Duodenal mucosa (tissue), 2 donors: ENCODE results near the gene AGR2.
A peak's percentile ranks its signal among the peaks of the same experiment; 100 is the strongest.

Source experiments
- H3K27ac ChIP-seq: one replicate; pipeline ENCODE4 v1.7.0; 2013; ENCODE audit warnings: low read depth, low read length
- H3K27me3 ChIP-seq, 2 donors: one replicate each; pipeline ENCODE4 v1.7.0; 2013; ENCODE audit warnings: low read length in 2 of 2, control low read depth in 1 of 2; ENCODE audit not compliant: insufficient read depth in 2 of 2, control insufficient read depth in 1 of 2
- H3K36me3 ChIP-seq, 2 donors: one replicate each; pipeline ENCODE4 v1.7.0; 2013; ENCODE audit warnings: low read length in 2 of 2, control low read depth in 1 of 2; ENCODE audit not compliant: insufficient read depth in 2 of 2, control insufficient read depth in 1 of 2
- H3K4me1 ChIP-seq, 2 donors: one replicate each; pipeline ENCODE4 v1.7.0; 2013; ENCODE audit warnings: low read length in 2 of 2, control low read depth in 1 of 2; ENCODE audit not compliant: insufficient read depth in 2 of 2, control insufficient read depth in 1 of 2
- H3K4me3 ChIP-seq, 2 donors: one replicate each; pipeline ENCODE4 v1.7.0; 2013; ENCODE audit warnings: low read length in 2 of 2, low read depth in 1 of 2
- H3K9ac ChIP-seq, 2 donors: one replicate each; pipeline ENCODE4 v1.7.0; 2013; ENCODE audit warnings: low read length in 2 of 2, low read depth in 1 of 2
- H3K9me3 ChIP-seq, 2 donors: one replicate each; pipeline ENCODE4 v1.7.0; 2013; ENCODE audit warnings: low read length in 2 of 2, control low read depth in 1 of 2; ENCODE audit not compliant: control insufficient read depth in 1 of 2

Gene AGR2

GRCh38 chr7:16764942-16765341 is 39.9 kb downstream of the AGR2 start:
- Histone ChIP-seq H3K4me1 (peaks cover 6 to 15% of the 10 kb centered on the region in 2 donors), H3K9ac (no peak overlapping the region), H3K27me3 (no peaks in the 10 kb centered on the region), H3K4me3 (no peak overlapping the region), H3K9me3 (no peaks in the 10 kb centered on the region), H3K36me3 (no peaks in the 10 kb centered on the region), H3K27ac (no peak overlapping the region)

- H3K27me3 ChIP-seq = no peaks in the 10 kb centered on the region
- peaks cover 6 to 15% of the 10 kb centered on the region in 2 donors for H3K4me1 ChIP-seq
- H3K9ac ChIP-seq = no peak overlapping the region
- H3K36me3 ChIP-seq = no peaks in the 10 kb centered on the region
- no peak overlapping the region for H3K4me3 ChIP-seq
- no peaks in the 10 kb centered on the region for H3K9me3 ChIP-seq
- no peak overlapping the region for H3K27ac ChIP-seq
Observed at GRCh38 chr7:16762177-16762576, 42.6 kb downstream of the AGR2 start.

- Histone ChIP-seq H3K9ac (no peak overlapping the region), H3K4me3 (no peak overlapping the region), H3K36me3 (no peaks in the 10 kb centered on the region), H3K27ac (no peak overlapping the region), H3K27me3 (no peaks in the 10 kb centered on the region), H3K4me1 (peaks cover 6 to 26% of the 10 kb centered on the region in 2 donors), H3K9me3 (no peaks in the 10 kb centered on the region)
Observed at GRCh38 chr7:16759840-16760239, 45.0 kb downstream of the AGR2 start.

- Histone ChIP-seq H3K27me3 (no peaks in the 10 kb centered on the region), H3K36me3 (no peaks in the 10 kb centered on the region), H3K4me3 (no peak overlapping the region), H3K9me3 (no peaks in the 10 kb centered on the region), H3K9ac (no peak overlapping the region), H3K4me1 (peaks cover 6 to 30% of the 10 kb centered on the region in 2 donors), H3K27ac (no peak overlapping the region)
Observed at GRCh38 chr7:16758631-16759611, 45.9 kb downstream of the AGR2 start.

GRCh38 chr7:16758036-16758435 is 46.8 kb downstream of the AGR2 start:
- Histone ChIP-seq H3K27ac (no peak overlapping the region), H3K36me3 (no peaks in the 10 kb centered on the region), H3K9ac (no peak overlapping the region), H3K4me3 (no peak overlapping the region), H3K27me3 (no peaks in the 10 kb centered on the region), H3K9me3 (no peaks in the 10 kb centered on the region), H3K4me1 (peaks cover 6 to 30% of the 10 kb centered on the region in 2 donors)

- H3K36me3 ChIP-seq = no peaks in the 10 kb centered on the region
- H3K27me3 ChIP-seq = no peaks in the 10 kb centered on the region
- H3K4me1 ChIP-seq = peaks cover 0 to 16% of the 10 kb centered on the region in 2 donors
- H3K9ac ChIP-seq = peak overlapping the region in 1 of 2 donors; percentile 86
- no peaks in the 10 kb centered on the region for H3K9me3 ChIP-seq
- peak overlapping the region; percentile 85 to 88 for H3K4me3 ChIP-seq
- H3K27ac ChIP-seq = no peak overlapping the region
Observed at GRCh38 chr7:16755397-16755796, 49.4 kb downstream of the AGR2 start.

- Histone ChIP-seq H3K9ac (peak overlapping the region; percentile 86 to 88), H3K4me3 (peak overlapping the region; percentile 85 to 88), H3K36me3 (no peaks in the 10 kb centered on the region), H3K9me3 (no peaks in the 10 kb centered on the region), H3K27ac (peak overlapping the region; percentile 28), H3K27me3 (no peaks in the 10 kb centered on the region), H3K4me1 (peaks cover 0 to 16% of the 10 kb centered on the region in 2 donors)
Observed at GRCh38 chr7:16754856-16755317, 49.9 kb downstream of the AGR2 start.

GRCh38 chr7:16753932-16754855 is 50.6 kb downstream of the AGR2 start:
- Histone ChIP-seq H3K4me1 (peaks cover 0 to 16% of the 10 kb centered on the region in 2 donors), H3K27me3 (no peaks in the 10 kb centered on the region), H3K36me3 (no peaks in the 10 kb centered on the region), H3K9ac (peak overlapping the region; percentile 86 to 88), H3K27ac (peak overlapping the region; percentile 51), H3K9me3 (no peaks in the 10 kb centered on the region), H3K4me3 (peak overlapping the region; percentile 85 to 88)

GRCh38 chr7:16753102-16753931 is 51.5 kb downstream of the AGR2 start, which contains the start of gene TSPAN13:
Gene TSPAN13, plus strand, starts transcription at chr7:16753755. Its CDS starts 213 bp downstream, at chr7:16753968.
- Histone ChIP-seq H3K36me3 (no peaks in the 10 kb centered on the region), H3K9ac (peak within 1 kb of the TSS; percentile 86 to 88), H3K27me3 (no peaks in the 10 kb centered on the region), H3K4me3 (peak within 1 kb of the TSS; percentile 85 to 88), H3K9me3 (no peaks in the 10 kb centered on the region), H3K4me1 (peaks cover 0 to 16% of the 10 kb centered on the region in 2 donors), H3K27ac (peak within 1 kb of the TSS; percentile 51)
